ENCODE data around the gene PBX3. TPM values are rescaled to one million over a fixed set of nuclear protein-coding genes. Genes with fewer than 3 reads are reported as not detected.

PBX3 gene
- total and polyA plus RNA-seq, 2 of the 13 experiments (the other 11 are each of a cell fraction or from before 2014, with no cell fraction given): 6.0 to 11.2 TPM

- TF ChIP-seq TCF7 (IDR thresholded peaks at IDR 0.05; ENCODE audit: low read depth) (no peak), ZBTB25 (CRISPR knock-in tag; IDR thresholded peaks at IDR 0.05) (no peak), DR1 (CRISPR knock-in tag; IDR thresholded peaks at IDR 0.05) (no peak), ATF5 (CRISPR knock-in tag; IDR thresholded peaks at IDR 0.05; ENCODE audit: low read depth) (no peak), MIXL1 (CRISPR knock-in tag; IDR thresholded peaks at IDR 0.05) (no peak), SIN3B (IDR thresholded peaks at IDR 0.05; ENCODE audit: low read length) (no peak), ZNF225 (CRISPR knock-in tag; IDR thresholded peaks at IDR 0.05) (no peak)
- TF ChIP-seq, protein P1, sequence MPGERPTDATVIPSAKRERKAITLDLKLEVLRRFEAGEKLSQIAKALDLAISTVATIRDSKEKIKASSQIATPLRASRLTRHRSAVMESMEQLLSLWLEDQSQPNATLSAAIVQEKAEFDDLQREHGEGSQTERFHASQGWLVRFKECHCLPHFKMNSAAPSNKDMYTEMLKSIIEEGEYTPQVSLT (CRISPR knock-in tag; IDR thresholded peaks at IDR 0.05; ENCODE audit: borderline replicate concordance, low read depth): no peak
These were observed 23.9 kb downstream of the PBX3 start (continued) for GRCh38 chr9:125771037-125771436.

DNA sequence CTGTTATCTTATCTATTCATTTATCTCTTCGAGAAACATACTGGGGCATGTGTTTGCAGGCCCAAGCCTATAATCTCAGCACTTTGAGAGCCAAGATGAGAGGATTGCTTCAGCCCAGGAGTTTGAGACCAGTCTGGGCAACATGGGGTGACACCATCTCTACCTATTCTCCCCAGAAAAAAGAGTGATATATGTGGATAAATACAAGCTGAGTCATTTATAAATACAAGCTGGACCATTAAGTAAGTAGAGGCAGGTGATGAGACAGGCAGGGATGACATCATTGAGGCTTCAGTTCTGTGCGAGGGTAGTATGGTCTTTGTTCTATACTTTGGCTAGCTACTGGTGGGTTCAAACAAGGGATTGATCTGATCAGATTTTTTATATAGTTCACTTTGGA is 25.6 kb downstream of the PBX3 start:
- FAIRE-seq (no peak), ATAC-seq (no peak), DNase-seq (ENCODE audit: low spot score) (no peak)
- ChIA-PET POLR2A (no interaction called here), CTCF (ENCODE audit: low intra/inter-chr PET ratio, low total read pairs) (no interaction called here)
- Histone ChIP-seq H3K27me3 (ENCODE audit: control insufficient read depth in 1 of 2, insufficient read depth in 2 of 2, low read length in 2 of 2) (no peaks in the 10 kb centered on the region), H4K20me1 (ENCODE audit: insufficient read depth, low read length) (no peaks in the 10 kb centered on the region), H3K4me2 (ENCODE audit: low read depth, low read length) (no peak overlapping the region), H3K36me3 (replicated peaks in 1 of 2; ENCODE audit: control insufficient read depth in 1 of 2, insufficient read depth in 2 of 2, low read length in 2 of 2) (no peaks in the 10 kb centered on the region), H3K4me3 (replicated peaks in 1 of 3; ENCODE audit: insufficient read depth in 1 of 3, low read depth in 2 of 3, low read length in 3 of 3) (no peak overlapping the region), H3K79me2 (ENCODE audit: insufficient read depth, low read length) (no peaks in the 10 kb centered on the region), H3K4me1 (ENCODE audit: insufficient read depth, low read length) (no peaks in the 10 kb centered on the region), H3K9ac (ENCODE audit: insufficient read depth, low read depth, low read length) (no peak overlapping the region), H3K9me3 (ENCODE audit: low read length) (no peaks in the 10 kb centered on the region), H2AFZ (ENCODE audit: low read length) (no peak overlapping the region), H3K27ac (ENCODE audit: extremely low read length, insufficient read depth, low read length) (no peak overlapping the region)
- TF ChIP-seq ATF7 (IDR thresholded peaks at IDR 0.05) (peak; percentile 60; the same call in 1 of the 2 replicates), ATF7 (CRISPR knock-in tag; IDR thresholded peaks at IDR 0.05) (no peak), ZNF670 (CRISPR knock-in tag; IDR thresholded peaks at IDR 0.05; ENCODE audit: borderline replicate concordance) (no peak)
- in situ Hi-C loops (cut with HindIII; ENCODE audit: extremely low pct_ligation_motif_present, low pct_unique_long_range_greater_than_20kb): no loop called here
- 70% methylated on average over 2 of the region's 2 CpGs for WGBS (ENCODE audit: low lambda C conversion rate)
- no TSS peak for BruUV-seq (replicated peaks)
- intact Hi-C loops (cut with micrococcal nuclease; ENCODE audit: unreplicated experiment): no loop called here

Measured in HepG2 (cell line).